Fibroblast of villous mesenchyme (primary cell): Measurements from ENCODE around the gene RBM5. TPM values are rescaled to one million over a fixed set of nuclear protein-coding genes. Genes with fewer than 3 reads are reported as not detected.

ENCODE experiments used
- DNase-seq: peaks from one replicate; pipeline ENCODE4 v3.0.0-alpha.2; 2010; ENCODE audit warnings: low read depth
- H3K4me3 ChIP-seq: 2 replicates; pipeline ENCODE4 v1.5.1; 2011; ENCODE audit warnings: low read depth, mild to moderate bottlenecking, low read length
- total RNA-seq: library from RNA; depleted of rRNA; stranded (reverse); fragments of >200 nt; gene quantifications from 2 replicates; pipeline ENCODE4 v1.2.3, GENCODE V29; 2012
- TF ChIP-seq, protein P1 (sequence below): IDR thresholded peaks from 2 replicates; pipeline ENCODE4 v1.5.1; 2012; ENCODE audit warnings: low read depth, mild to moderate bottlenecking, low read length; ENCODE audit not compliant: insufficient read depth

The RBM5 gene
- total RNA-seq, 1 donor, result 192 TPM

DNA sequence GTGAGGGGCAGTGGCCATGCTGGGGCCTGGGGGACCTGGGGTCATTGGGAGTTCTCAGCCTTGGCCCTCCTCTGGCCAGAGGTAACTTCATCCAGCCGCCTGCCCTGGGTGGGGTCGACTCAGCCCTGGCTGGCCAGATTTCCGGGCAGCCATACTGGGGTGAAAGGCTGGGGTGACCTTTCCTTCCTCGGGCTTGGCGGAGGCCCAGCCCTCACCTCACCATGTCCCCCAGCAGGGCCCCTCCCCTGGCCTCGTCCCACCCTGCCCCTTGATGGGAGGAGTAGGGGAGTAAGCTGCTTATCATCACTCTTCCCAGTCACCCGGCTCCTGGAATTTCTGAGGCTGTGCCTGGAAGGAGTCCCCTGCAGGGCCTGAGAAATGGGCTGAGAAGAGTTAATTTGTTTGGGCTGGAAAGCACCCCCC is 71.9 kb downstream of the RBM5 start:
- no peak overlapping the region for H3K4me3 ChIP-seq
- TF ChIP-seq, protein P1, sequence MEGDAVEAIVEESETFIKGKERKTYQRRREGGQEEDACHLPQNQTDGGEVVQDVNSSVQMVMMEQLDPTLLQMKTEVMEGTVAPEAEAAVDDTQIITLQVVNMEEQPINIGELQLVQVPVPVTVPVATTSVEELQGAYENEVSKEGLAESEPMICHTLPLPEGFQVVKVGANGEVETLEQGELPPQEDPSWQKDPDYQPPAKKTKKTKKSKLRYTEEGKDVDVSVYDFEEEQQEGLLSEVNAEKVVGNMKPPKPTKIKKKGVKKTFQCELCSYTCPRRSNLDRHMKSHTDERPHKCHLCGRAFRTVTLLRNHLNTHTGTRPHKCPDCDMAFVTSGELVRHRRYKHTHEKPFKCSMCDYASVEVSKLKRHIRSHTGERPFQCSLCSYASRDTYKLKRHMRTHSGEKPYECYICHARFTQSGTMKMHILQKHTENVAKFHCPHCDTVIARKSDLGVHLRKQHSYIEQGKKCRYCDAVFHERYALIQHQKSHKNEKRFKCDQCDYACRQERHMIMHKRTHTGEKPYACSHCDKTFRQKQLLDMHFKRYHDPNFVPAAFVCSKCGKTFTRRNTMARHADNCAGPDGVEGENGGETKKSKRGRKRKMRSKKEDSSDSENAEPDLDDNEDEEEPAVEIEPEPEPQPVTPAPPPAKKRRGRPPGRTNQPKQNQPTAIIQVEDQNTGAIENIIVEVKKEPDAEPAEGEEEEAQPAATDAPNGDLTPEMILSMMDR, result no peak
- no peak for DNase-seq

DNA sequence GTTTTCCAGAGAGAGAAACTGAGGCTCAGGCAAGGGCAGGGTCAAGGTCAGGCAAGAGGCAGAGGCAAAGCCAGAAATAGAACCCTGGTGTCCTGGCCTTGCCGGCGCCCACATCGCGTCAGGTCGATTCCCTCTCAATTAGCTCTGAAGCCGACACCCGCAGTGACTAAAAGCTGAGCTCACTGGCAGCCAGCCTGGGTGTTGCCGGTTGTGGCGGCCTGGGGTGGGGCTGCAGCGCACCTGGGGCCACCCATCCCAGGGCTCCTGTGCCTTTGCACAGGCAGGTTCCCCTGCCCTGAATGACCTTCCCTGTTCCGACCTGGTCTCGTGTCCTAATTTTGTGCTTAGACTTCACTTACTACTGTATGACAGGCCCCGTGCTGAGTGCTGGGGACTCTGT is 72.6 kb downstream of the RBM5 start:
- no peak overlapping the region for H3K4me3 ChIP-seq
- TF ChIP-seq, protein P1, result no peak
- DNase-seq, result no peak

DNA sequence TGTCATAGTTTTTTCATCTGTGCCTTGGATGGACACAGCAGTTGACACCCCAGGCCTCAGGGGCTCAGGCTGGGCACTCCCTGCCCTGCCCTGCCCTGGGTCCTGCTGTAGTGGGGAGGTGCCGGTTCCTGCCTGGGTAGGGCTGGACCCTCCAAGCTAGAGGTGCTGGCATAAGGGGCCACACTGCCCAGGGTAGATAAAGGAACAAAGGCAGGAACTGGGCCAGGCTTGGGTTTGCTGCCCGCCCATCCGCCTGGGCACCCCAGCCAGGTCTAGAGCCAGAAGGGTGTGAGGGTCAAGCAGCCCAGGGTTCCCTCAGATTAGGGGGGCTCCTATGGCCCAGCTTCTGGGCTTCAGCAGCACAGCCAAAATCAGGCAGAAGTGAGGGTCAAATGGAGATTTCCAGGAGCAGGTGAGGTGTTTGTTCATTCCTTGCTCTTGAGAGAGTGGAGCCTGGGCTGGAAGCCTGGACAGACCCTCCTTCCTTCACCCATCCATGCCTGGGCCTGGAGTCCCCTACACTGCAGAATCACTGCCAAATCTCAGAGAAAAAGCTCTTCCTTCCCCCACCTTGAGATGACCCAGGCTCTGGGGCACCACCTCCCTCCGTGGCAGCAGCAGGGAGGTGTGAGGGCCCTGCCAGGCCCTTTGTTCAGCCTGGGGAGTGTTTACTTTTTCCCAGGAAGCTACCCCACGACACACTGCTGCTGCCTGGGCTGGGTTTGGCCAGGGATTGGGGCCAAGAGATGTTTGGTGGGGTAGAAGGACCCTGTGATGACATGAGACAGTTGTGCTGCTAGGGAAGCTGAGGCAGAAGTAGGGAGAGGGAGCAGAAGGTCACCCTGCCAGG is 73.5 kb downstream of the RBM5 start:
- no peak overlapping the region for H3K4me3 ChIP-seq
- DNase-seq, result no peak
- TF ChIP-seq, protein P1, result no peak

DNA sequence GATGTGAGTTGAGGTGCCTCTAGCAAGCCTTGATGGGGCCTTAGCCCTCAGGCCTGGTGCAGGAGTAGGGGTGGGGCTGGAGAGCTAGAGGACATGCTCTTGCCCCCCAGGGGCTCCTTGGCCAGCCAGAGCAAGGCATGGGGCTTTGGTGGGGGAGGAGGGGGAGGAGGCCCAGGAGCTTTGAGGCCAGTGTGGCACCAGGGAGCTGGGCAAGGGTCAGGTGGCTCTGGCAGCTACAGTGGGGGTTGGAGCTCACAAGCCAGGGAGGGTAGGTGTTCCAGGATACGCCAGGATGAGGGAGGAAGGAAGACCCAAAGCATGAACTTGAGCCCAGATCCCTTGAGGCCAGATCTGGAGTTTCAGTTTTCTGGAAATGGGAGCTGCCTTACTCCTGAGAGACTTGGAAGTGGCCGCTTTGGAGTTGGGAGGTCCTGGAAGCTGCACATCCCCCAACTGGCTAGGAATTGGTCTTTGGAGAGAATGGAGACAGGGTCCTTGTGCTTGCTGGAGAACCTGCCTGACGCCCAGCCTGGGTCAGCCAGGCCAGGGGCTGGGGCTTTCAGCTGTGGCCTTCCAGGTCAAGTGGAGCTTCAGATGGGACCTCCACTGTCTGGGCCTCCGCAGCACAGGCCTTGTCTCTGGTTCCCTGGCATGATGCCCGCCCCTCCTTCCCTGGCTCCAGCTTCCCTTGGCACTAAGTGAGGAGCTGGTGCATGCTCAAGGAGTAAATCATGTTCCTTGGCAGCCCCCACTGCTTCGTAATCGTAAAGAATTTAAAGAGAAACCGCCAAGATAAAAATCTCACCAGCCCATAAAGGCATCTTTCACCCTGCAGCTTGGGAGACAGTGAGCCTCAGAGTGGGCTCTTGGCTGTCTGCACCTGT is 75.1 kb downstream of the RBM5 start:
- peak; percentile 52 for DNase-seq
- TF ChIP-seq, protein P1, result no peak
- H3K4me3 ChIP-seq, result no peak overlapping the region

DNA sequence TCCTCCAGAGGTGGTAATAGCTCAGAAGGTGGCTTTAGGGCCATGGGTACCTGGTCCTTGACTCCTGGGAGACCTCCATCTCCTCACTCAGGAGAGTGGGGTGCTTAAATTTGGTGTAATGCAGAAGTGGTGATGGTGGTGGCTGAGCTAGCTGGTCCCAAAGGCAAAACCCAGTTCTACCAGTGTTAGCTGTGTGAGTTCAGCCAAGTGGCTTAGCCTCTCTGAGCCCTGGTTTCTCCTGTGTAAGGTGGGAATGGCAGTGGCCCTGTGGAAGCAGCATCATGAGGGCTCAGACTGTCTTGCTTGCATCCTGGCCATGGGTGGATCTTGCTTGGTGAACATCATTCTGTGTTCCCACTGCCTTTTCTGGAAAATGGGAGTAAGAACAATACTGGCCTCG is 75.8 kb downstream of the RBM5 start:
- DNase-seq, result no peak
- TF ChIP-seq, protein P1, result no peak
- H3K4me3 ChIP-seq, result no peak overlapping the region

DNA sequence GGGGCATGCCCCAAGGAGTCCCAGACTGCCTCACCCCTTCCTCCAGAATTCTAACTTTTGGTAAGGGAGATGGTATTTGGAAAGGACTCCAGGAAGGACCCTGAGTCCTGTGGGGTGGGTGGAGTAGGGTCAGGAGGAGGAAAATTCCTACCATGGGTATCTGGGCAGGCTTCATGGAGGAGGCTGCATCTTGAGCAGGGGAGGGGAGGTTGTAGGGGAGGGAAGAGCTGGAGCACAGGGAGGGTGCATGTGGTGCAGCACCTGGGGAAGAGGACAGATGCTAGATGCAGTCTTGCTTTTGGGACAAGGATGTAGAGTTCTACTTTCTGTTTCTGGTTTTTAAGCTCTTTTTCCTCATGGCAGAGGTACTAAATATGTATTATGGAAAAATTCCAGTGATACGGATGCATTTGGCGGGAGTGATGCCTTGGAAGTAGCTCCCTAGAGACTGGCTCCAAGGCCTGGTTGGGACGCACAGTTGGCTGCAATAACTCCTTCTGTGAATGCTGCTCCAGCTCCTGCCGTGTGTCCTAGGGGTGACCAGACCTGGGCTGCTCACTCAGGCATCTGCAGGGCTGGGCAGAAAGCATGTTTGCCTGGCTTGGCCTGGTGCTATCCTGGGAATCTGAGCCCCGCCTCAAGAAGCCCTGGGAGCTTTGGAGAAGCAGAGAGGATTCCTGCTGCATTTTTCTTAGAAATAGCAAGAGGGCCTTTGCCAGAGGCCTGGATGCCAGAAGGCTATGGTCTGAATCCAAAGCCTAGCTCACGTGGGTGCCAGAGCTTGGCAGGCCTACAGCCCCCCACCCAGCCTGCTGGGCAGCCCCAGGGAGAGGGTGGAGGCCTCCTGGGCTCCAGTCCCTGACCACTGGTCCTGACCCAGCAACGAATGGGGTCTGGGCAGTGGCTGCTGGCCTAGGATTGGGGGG is 76.5 kb downstream of the RBM5 start:
- TF ChIP-seq, protein P1, result no peak
- DNase-seq, result peak; percentile 10
- H3K4me3 ChIP-seq, result no peak overlapping the region
